HG02840 (cell line): Measurements from ENCODE around the gene VAV2.

ENCODE experiments used
- ATAC-seq: cut with Tn5 transposase; IDR thresholded peaks from one replicate; pipeline ENCODE4 v1.9.1; 2021; ENCODE audit warnings: mild to moderate bottlenecking, moderate library complexity, moderate number of reproducible peaks; ENCODE audit not compliant: unreplicated experiment, low FRiP score

Gene VAV2

DNA sequence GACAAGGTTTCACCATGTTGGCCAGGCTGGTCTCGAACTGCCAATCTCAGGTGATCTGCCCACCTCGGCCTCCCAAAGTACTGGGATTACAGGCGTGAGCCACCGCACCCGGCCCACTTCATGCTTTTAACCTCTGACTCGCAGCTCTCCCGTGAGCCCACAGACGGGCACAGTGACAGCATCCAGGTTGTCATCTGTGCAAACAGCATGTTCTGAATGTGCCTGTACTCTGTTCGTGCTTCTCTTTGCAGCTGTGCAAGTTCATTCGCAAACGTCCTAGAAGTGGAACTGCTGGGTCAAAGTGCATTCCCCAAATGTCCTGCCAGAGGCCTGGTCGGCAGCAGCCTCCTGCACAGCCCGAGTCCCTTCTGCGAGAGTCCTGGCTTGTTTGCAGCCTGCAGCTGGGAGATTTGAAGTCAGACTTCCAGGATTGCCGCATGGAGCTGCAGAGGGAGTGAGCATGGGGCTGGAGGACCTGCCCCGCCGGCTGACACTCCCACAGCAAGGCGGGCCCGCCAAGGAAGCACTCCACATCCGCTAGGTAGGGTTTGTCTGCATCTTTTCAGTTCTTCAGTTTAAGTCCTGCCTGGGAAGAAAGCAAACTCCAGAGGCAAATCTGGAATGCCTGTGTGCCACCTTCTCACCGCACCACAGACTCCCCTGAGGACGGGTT, 36.6 kb upstream of the VAV2 start:
- ATAC-seq = no peak

DNA sequence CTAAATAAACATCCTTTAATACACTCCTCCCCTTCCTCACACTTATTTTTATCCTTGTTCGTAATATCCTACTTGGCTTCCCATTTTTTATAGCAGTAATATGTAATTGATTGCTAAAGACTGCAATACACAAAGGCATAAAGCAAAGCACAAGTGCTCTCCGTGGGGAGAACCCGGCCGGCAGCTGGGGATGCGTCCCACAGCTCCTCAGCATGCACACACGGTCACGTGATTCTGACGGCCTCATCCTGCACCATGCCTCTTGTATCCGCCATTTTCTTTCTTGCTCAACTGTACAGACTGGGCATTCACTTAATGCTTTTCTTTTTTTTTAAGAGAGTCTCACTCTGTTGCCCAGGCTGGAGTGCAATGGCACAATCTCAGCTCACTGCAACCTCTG, 36.0 kb upstream of the VAV2 start:
- ATAC-seq = no peak

DNA sequence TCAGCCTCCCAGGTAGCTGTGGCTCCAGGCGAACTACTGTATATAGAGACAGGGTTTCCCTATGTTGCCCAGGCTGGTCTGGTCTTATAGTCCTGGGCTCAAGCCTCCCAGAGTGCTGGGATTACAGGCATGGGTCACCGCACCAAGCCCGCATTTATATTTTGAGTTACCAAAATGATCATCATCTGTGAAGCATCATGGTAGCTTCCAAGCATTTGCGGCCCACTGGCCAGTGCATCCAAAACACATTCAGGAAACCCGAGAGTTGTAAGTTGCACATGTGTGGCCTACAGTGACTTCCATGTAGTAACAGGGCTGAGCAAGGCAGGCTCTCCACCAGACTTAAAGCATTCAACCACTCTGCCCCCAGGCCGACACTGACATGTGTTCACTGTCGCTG, 35.4 kb upstream of the VAV2 start:
- ATAC-seq = no peak

DNA sequence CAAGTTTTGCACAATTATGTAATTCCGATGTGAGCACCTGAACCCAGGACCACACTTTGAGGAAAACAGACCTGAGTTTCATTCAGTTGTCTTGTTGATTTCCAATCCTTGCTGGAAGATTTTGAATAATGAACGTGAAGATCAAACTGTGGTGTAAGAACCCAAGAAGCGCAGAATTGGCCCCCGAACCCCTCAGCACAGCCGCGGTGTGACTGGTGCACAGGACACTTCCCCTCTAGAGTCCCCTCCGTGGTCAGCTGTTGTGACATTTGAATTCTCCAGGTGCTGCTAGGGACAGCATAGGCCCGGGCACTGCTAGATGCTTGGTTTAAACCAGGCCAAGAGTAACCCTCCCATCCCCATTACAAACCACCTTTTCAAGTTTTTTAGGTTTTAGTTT, 34.9 kb upstream of the VAV2 start:
- ATAC-seq = no peak

DNA sequence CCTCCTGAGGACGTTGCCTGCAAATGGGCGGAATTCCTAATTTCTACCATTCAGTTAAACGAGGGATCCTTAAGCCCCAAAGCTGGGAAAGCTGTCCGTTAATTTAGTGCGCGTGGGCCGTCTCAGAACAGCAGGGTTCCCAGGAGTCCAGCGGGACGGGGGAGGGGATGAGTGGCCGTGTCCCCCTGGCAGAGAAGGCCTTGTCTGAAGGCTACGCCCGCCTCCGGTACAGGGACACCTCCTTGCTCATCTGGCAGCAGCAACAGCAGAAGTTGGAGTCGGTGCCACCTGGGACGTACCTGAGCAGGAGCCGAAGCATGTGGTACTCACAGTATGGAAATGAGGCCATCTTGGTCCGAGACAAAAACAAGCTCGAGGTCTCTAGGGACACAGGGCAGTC, 34.5 kb upstream of the VAV2 start:
- no peak for ATAC-seq

DNA sequence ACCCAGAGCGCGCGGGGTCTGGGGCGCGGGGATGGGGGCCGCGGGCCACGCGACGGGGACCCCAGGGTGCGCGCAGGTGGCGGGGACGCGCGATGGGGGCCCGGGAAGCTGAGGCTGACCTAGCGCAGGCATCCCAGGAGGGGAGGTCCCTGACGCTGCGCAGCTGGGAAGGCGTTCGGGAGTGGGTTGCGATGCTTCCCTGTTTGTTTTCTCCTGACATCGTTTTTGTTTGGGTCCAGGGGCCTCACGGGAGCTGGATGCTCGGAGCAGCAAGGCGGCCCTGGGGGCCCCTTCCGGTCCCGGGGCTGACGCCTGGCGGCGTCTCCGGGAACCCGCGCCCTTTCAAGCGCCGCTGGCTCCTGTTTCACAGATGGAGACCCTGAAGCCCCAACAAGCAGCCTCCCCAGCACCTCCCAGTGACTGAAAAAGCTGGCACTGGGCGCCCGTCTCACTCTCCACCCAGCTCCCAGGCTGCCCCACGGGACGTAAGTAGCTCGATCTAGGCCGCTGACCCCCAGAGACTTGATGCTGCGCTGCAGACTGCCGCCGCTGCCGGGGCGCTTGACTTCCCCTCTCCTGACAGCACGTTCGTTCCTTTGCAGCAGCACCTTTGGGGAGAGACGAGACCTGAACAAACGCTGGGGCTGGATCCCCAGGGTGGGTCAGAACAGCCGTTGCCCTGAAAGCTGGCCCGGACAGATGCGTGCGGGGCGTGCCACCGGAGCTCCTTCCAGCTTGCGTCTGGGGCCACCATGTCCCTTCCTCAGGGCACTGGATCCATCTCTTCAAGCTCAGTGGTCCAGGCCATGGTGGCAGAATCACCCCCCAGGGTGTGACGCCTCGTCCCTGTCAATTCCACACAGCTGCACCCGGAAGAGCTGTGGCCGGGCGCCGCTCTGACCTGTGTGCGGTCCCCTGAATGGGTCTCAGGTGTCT, 33.8 kb upstream of the VAV2 start:
- ATAC-seq = peak; percentile 43

DNA sequence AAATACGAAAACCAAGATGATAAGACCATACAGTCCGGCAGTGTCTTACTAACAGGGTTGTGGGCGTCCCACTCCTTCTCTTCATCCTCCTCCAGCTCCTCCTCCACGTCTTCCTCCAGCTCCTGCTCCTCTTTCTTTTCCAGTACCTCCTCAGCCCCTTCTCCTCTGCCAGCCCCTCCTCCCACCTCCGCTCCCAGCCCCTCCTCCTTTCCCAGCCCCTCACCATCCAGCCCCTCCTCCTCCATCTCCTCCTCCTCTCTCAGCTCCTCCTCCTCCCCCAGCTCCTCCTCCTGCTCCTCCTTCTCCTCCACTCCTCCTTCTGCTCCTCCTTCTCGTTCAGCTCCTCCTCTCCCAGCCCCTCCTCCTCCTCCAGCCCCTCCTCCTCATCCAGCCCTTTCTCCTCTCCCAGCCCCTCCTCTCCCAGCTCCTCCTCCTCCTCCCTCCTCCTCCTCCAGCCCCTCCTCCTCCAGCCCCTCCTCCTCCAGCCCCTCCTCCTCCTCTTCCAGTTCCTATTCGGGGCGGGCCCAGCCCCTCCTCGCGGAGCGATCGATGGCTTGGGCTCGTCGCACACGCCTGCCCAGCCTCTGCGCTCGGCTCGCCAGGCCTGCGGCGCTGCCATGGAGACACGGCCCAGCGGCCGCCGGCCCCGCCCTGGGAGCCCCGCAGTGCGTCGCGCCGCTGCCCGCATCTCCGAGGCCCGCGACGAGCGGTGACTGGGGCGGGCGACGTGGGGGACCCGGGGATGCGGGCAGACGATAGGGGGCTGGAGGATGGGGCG, 32.9 kb upstream of the VAV2 start, which contains the start of gene BRD3OS:
Gene BRD3OS, plus strand, starts transcription at position 654 of the 778 bp plus-strand sequence. CDS start 1,267 bp downstream, outside the sequence.
- peak; percentile 82 for ATAC-seq

DNA sequence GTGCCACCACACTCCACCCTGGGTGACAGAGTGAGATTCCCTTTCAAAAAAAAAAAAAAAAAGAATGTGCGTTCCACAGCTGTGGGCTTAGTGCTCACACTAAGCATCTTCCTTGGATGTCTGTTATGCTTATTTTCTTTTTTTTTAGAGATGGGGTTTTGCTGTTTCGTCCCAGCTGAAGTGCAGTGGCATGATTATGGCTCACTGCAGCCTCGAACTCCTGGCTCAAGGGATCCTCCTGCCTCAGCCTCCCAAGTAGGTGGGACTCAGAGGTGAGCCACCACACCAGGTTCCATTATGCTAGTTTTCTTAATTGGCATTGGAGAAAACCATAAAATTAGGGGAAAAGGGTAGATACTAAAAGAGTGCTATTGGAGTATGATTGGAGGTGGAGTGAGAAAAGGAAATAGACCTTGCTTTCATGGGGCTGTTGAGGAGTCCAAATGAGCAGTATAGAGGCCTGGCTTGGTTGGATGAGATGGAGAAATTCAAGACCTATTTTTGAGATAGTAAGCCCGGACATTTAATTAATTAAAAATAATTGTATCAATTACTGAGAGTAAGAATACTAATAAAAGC, 32.2 kb upstream of the VAV2 start:
- ATAC-seq = no peak

DNA sequence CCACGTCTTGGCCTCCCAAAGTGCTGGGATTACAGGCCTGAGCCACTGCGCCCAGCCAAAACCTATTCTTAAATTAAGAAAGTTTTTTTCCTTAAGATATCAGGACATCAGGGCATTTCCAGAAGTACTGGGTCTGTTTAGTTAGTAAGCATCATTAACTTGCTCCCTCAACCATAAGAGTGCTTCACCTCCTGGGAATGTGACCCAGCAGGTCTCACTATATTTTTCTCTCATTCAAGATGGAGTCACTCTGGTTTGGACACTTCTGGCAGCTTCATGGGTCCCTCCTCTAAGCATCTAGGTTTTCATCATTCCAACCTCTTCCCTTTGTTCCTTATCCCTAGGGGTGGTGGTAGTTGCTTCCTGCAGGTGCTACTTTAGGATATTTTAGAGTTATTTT, 22.8 kb upstream of the VAV2 start:
- no peak for ATAC-seq

DNA sequence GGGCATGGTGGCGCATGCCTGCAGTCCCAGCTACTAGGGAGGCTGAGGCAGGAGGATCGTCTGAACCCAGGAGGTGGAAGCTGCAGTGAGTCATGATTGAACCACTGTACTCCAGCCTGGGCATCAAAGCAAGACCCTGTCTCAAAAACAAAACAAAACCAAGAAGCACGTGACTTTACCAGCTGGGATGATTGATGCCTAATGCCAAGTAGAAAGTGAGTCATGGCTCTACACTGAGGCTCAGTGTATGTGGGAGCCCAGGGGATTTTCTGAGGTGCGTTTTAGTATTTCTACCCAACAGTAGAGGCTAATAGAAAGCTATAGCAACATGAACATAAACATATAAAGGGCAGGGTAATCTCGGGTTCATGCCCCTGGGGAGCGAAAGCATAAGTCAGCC, 19.3 kb upstream of the VAV2 start:
- no peak for ATAC-seq

DNA sequence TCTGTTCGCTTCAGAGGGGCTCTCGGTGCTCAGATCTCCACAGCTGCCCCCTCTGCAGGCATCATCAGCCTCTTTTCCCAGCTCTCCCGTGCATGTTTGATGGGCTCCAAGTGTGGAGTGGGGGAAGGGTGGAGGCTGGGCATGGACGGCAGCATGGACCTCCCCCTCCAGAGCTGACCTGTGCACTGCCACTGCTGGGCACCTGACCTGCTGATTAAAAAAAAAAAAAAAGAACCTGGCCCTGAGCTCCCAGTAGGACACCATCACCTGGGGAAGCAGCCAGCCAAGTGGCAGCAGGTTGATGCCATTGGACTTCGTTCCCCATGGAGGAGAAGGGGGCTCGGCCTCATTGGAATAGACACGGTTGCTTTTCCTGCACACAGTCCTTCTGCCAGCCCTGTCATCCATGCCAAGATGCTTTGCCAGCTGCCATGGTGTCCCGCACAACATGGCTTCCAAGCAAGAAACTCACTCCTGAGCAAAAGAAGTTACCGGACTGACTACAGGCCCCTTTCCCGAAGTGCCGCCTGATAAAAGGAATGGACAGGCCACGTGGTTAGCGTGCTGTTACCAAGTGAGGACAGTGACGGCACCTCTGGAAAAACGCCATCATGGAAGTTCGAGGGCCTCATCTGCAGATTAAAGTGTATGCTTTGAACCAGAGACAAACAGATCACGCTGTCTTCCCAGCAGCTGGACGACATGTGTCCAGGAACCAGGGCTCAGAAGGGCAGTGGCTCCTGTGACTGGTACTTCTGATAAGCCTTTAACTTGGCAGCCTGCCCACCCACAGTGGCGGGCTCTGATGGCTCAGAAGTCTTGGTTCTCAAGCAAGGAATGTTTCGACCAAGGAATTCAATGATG, 18.4 kb upstream of the VAV2 start:
- no peak for ATAC-seq

DNA sequence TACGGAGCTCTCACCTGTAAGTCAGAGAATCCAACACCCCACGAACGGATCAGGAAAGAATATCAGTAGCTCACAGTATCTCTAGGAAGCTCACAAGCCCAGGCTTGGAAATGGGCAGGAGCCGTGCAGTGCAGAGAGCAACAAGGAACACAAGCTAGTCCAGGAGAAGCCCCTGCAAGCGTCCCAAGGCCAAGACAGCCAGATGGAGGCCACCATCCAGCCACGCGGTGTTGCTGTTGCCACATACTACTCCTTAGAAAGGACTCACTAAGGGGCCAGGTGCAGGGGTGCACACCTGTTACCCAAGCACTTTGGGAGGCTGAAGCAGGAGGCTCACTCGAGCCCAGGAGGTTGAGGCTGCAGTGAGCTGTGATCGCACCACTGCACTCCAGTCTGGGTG, 15.4 kb upstream of the VAV2 start:
- ATAC-seq = no peak

DNA sequence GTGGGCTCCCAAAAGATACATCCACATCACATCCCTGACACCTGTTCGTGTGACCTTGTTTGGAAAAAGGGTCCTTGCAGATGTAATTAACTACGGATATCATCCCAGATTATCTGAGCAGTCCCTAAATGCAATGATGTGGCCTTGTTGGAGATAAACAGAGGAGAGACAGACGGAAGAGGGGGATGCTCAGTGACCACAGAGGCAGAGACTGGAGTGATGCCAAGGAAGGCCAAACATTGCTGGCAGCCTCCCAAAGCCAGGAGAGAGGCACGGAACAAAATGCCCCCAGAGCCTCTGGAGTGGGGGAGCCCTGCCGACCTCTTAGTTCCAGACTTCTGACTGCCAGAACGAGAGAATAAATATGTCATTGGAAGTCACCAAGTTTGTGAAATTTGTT, 15.0 kb upstream of the VAV2 start:
- ATAC-seq = no peak

DNA sequence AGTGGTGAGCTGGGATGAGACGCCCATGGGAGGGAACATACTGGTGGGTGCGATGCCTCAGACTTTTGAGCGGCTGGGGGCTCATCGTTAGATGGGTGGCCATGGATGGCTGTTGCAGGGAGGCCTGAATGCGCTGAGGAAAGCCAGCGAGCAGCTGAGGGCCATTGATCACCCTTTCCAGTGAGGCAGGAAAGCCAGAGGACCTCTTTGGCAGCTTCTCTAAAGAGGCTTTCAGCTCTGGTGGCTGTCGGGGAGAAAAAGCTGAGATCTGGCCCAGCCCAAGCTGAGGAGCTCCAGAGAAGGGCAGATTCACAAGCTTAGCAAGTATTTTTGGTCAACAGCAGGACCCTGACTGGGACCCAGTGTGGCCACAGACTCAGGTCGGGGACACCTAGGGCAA, 13.3 kb upstream of the VAV2 start:
- ATAC-seq = no peak

DNA sequence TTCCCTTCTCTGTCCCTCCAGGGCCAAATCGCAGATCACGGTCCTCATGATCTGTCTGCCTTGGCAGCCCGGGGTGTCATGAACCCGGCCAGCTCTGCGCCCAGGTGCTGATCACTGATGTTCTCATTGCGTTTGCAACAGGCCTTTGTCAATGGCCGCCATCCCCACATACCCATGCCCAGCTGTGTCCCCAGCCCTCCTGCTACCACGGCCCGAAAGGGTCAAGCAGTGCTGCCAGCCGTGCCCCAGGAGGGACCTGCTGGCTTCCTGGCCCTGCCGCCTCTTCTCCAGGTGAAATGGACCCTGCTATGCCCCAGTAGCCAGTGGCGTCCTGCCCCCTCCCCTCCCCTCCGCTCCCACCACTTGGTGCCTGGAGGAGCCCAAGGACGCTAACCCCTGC, 12.8 kb upstream of the VAV2 start:
- no peak for ATAC-seq

DNA sequence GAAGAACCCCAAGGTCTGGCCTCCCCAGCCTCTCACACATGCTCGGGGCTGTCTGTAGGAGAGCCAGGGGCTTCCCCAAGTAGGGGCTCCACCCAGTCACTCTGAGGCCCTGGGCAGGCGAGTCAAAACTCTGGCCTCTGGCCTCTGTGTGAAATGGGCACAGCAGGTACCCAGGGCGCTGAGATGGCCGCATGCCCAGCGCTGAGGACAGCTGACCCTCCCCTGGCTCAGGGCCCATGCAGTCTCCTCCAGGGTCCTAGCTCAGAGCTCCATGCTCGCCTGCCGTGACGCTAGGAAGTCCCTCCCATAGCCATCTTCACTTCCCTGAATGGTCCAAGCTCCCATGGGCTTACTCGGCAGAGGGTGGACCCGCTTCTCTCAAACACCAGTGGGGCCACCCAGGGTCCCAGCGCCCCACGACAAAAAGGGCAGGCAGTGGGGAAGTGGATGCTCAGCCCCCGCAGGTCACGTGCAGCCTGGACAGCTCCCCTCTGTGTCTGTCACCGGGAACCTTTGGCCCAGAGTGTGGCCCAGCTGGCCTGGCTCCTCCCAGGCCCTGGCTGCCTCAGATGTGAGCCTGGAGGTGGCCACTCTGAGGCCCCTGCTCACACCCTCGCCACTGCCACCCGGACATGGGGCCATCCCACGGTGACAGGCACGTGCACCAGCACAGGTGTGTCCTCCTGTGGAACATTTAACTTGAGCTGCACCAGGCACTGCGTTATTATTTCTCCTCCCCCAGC, 12.2 kb upstream of the VAV2 start:
- no peak for ATAC-seq

DNA sequence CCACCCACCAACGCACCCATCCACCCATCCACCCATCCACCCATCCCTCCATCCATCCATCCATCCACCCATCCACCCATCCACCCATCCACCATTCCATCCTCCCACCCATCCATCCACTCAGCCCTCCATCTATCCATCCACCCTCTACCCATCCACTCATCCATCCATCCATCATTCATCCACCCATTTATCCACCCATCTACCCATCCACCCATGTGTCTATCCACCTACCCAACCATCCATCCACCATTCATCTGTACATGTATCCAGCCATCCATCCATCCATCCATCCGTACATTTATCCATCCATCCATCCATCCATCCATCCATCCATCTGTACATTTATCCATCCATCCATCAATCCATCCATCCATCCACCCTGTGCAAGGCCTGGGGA, 11.1 kb upstream of the VAV2 start:
- no peak for ATAC-seq

DNA sequence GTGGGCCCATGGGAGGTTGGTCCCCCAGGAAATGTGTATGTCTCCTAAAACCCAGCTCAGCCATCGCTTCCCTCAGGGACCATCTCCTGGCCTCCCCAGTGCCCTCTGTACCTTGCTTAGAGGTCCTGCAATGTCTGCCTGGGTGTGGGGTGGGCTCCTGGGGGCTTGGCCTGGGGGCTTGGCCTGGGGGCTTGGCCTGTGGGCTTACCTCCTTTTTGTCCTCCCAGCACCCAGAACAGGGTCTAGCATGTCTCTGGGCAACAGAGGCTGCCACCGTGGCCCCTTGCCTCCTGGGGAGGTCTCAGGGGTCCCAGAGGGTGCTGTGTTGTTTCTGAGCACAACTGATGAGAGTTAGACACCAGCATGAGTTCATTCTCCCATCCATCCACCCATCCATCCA, 10.7 kb upstream of the VAV2 start:
- no peak for ATAC-seq

DNA sequence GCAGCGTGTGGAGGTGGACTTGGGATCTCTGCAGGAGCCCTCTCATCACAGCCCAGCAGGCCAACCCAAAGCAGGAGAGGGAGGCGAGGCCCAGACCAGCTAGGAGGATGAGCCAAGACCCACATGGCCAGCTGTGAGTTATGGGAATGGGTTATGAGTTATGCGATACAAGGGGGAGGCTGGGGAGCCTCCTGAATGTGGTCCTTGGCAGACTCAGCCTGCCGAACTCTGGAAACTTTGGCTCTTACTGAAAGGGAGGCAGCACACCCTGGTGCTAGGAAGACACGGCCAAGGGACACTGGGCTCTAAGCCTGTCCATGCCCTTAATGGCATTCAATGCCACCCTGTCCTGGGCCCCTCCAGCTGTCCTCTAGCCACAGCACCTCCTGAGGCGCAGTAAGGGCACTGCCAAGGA, 7.7 kb upstream of the VAV2 start:
- ATAC-seq = no peak
